Measurements from ENCODE around the gene TGFBR3. TPM values are rescaled to one million over a fixed set of nuclear protein-coding genes. Genes with fewer than 3 reads are reported as not detected.

Gene TGFBR3
- total RNA-seq, 1 experiment from 2014 or later, result 4.2 TPM

- TF ChIP-seq PREB (CRISPR knock-in tag; IDR thresholded peaks at IDR 0.05; ENCODE audit: borderline replicate concordance) (no peak), TP53 (CRISPR knock-in tag; IDR thresholded peaks at IDR 0.05) (no peak), FOXJ3 (CRISPR knock-in tag; IDR thresholded peaks at IDR 0.05; ENCODE audit: borderline replicate concordance) (no peak), ZBTB43 (CRISPR knock-in tag; IDR thresholded peaks at IDR 0.05) (no peak)
These were observed 89.6 kb downstream of the TGFBR3 start (continued) for GRCh38 chr1:91796390-91796654.

GRCh38 chr1:91795591-91796389 lies 90.2 kb downstream of the TGFBR3 start:
- ChIA-PET CTCF (interaction anchor here (1.1 kb wide), 1 partner anchor 32 kb away, joined by 3 read pairs; no protein-coding TSS in a partner anchor), POLR2A (no interaction called here)
- Mint-ChIP-seq H3K4me1 (peaks cover 37% of the 10 kb centered on the region), H3K36me3 (peaks cover 4% of the 10 kb centered on the region), H3K4me3 (no peak overlapping the region), H3K27me3 (ENCODE audit: low read depth) (no peaks in the 10 kb centered on the region), H3K9me3 (peaks cover 5% of the 10 kb centered on the region), H3K27ac (no peak overlapping the region)
- DNase-seq (ENCODE audit: low spot score), result no peak
- ATAC-seq, result no peak
- TF ChIP-seq CREM (CRISPR knock-in tag; IDR thresholded peaks at IDR 0.05), result no peak
- no peak for TF ChIP-seq PRRX2 (CRISPR knock-in tag; IDR thresholded peaks at IDR 0.05)
- TF ChIP-seq ZNF138 (CRISPR knock-in tag; conservative IDR thresholded peaks at IDR 0.05), result no peak
- no peak for TF ChIP-seq ATF6 (CRISPR knock-in tag; IDR thresholded peaks at IDR 0.05)
- no peak for TF ChIP-seq TP53 (CRISPR knock-in tag; IDR thresholded peaks at IDR 0.05)
- no peak for TF ChIP-seq AR (CRISPR knock-in tag; IDR thresholded peaks at IDR 0.05)
- no peak for TF ChIP-seq SOX15 (CRISPR knock-in tag; IDR thresholded peaks at IDR 0.05)
- no peak for TF ChIP-seq NR2C2 (CRISPR knock-in tag; IDR thresholded peaks at IDR 0.05)
- TF ChIP-seq PRDM15 (CRISPR knock-in tag; IDR thresholded peaks at IDR 0.05), result no peak
- TF ChIP-seq USF2 (CRISPR knock-in tag; IDR thresholded peaks at IDR 0.05), result no peak
- TF ChIP-seq ZNF263 (CRISPR knock-in tag; IDR thresholded peaks at IDR 0.05; ENCODE audit: low read depth), result no peak
